ENCODE measurements around the gene CRIP2.

Gene CRIP2

GRCh38 chr14:105492971-105493871, 18.6 kb downstream of the CRIP2 start:
- Histone ChIP-seq H3K27me3 (ENCODE audit: insufficient read depth, low read length) (no peaks in the 10 kb centered on the region), H3K4me1 (ENCODE audit: insufficient read depth, low read length) (peaks cover 13% of the 10 kb centered on the region), H3K36me3 (ENCODE audit: insufficient read depth, low read length) (no peaks in the 10 kb centered on the region), H3K4me3 (ENCODE audit: low read length) (no peak overlapping the region), H3K9me3 (ENCODE audit: low read length) (no peaks in the 10 kb centered on the region), H2AFZ (ENCODE audit: low read depth, low read length) (no peak overlapping the region)

- no peaks in the 10 kb centered on the region for H3K9me3 ChIP-seq (ENCODE audit: low read length)
- no peak overlapping the region for H3K4me3 ChIP-seq (ENCODE audit: low read length)
- peaks cover 6% of the 10 kb centered on the region for H3K4me1 ChIP-seq (ENCODE audit: insufficient read depth, low read length)
- H2AFZ ChIP-seq (ENCODE audit: low read depth, low read length) = no peak overlapping the region
- no peaks in the 10 kb centered on the region for H3K36me3 ChIP-seq (ENCODE audit: insufficient read depth, low read length)
- no peaks in the 10 kb centered on the region for H3K27me3 ChIP-seq (ENCODE audit: insufficient read depth, low read length)
Measured at GRCh38 chr14:105493921-105494605, 19.4 kb downstream of the CRIP2 start.

GRCh38 chr14:105494606-105494929, 19.9 kb downstream of the CRIP2 start:
- H3K9me3 ChIP-seq (ENCODE audit: low read length) = no peaks in the 10 kb centered on the region
- H3K4me3 ChIP-seq (ENCODE audit: low read length) = no peak overlapping the region
- H3K27me3 ChIP-seq (ENCODE audit: insufficient read depth, low read length) = no peaks in the 10 kb centered on the region
- no peak overlapping the region for H2AFZ ChIP-seq (ENCODE audit: low read depth, low read length)
- peaks cover 4% of the 10 kb centered on the region for H3K4me1 ChIP-seq (ENCODE audit: insufficient read depth, low read length)
- H3K36me3 ChIP-seq (ENCODE audit: insufficient read depth, low read length) = no peaks in the 10 kb centered on the region

GRCh38 chr14:105495101-105495989, 20.7 kb downstream of the CRIP2 start:
- Histone ChIP-seq H3K9me3 (ENCODE audit: low read length) (no peaks in the 10 kb centered on the region), H3K4me1 (ENCODE audit: insufficient read depth, low read length) (peaks cover 4% of the 10 kb centered on the region), H3K36me3 (ENCODE audit: insufficient read depth, low read length) (no peaks in the 10 kb centered on the region), H2AFZ (ENCODE audit: low read depth, low read length) (no peak overlapping the region), H3K4me3 (ENCODE audit: low read length) (no peak overlapping the region), H3K27me3 (ENCODE audit: insufficient read depth, low read length) (no peaks in the 10 kb centered on the region)

GRCh38 chr14:105495990-105496830, 21.6 kb downstream of the CRIP2 start:
- Histone ChIP-seq H2AFZ (ENCODE audit: low read depth, low read length) (no peak overlapping the region), H3K36me3 (ENCODE audit: insufficient read depth, low read length) (no peaks in the 10 kb centered on the region), H3K9me3 (ENCODE audit: low read length) (no peaks in the 10 kb centered on the region), H3K4me3 (ENCODE audit: low read length) (no peak overlapping the region), H3K27me3 (ENCODE audit: insufficient read depth, low read length) (no peaks in the 10 kb centered on the region), H3K4me1 (ENCODE audit: insufficient read depth, low read length) (peaks cover 4% of the 10 kb centered on the region)

- no peak overlapping the region for H3K4me3 ChIP-seq (ENCODE audit: low read length)
- H3K9me3 ChIP-seq (ENCODE audit: low read length) = no peaks in the 10 kb centered on the region
- peaks cover 4% of the 10 kb centered on the region for H3K4me1 ChIP-seq (ENCODE audit: insufficient read depth, low read length)
- no peaks in the 10 kb centered on the region for H3K27me3 ChIP-seq (ENCODE audit: insufficient read depth, low read length)
- no peak overlapping the region for H2AFZ ChIP-seq (ENCODE audit: low read depth, low read length)
- H3K36me3 ChIP-seq (ENCODE audit: insufficient read depth, low read length) = no peaks in the 10 kb centered on the region
Measured at GRCh38 chr14:105496831-105497591, 22.4 kb downstream of the CRIP2 start.

- Histone ChIP-seq H3K4me1 (ENCODE audit: insufficient read depth, low read length) (peaks cover 4% of the 10 kb centered on the region), H3K27me3 (ENCODE audit: insufficient read depth, low read length) (no peaks in the 10 kb centered on the region), H3K36me3 (ENCODE audit: insufficient read depth, low read length) (no peaks in the 10 kb centered on the region), H2AFZ (ENCODE audit: low read depth, low read length) (no peak overlapping the region), H3K9me3 (ENCODE audit: low read length) (no peaks in the 10 kb centered on the region), H3K4me3 (ENCODE audit: low read length) (no peak overlapping the region)
Measured at GRCh38 chr14:105497671-105498429, 23.2 kb downstream of the CRIP2 start.

GRCh38 chr14:105498430-105499255, 24.0 kb downstream of the CRIP2 start:
- no peaks in the 10 kb centered on the region for H3K9me3 ChIP-seq (ENCODE audit: low read length)
- H3K36me3 ChIP-seq (ENCODE audit: insufficient read depth, low read length) = no peaks in the 10 kb centered on the region
- peaks cover 4% of the 10 kb centered on the region for H3K4me1 ChIP-seq (ENCODE audit: insufficient read depth, low read length)
- H2AFZ ChIP-seq (ENCODE audit: low read depth, low read length) = no peak overlapping the region
- H3K4me3 ChIP-seq (ENCODE audit: low read length) = no peak overlapping the region
- no peaks in the 10 kb centered on the region for H3K27me3 ChIP-seq (ENCODE audit: insufficient read depth, low read length)

GRCh38 chr14:105499256-105500035, 24.8 kb downstream of the CRIP2 start:
- Histone ChIP-seq H3K27me3 (ENCODE audit: insufficient read depth, low read length) (no peaks in the 10 kb centered on the region), H3K9me3 (ENCODE audit: low read length) (no peaks in the 10 kb centered on the region), H3K4me1 (ENCODE audit: insufficient read depth, low read length) (peaks cover 4% of the 10 kb centered on the region), H3K36me3 (ENCODE audit: insufficient read depth, low read length) (no peaks in the 10 kb centered on the region), H3K4me3 (ENCODE audit: low read length) (no peak overlapping the region), H2AFZ (ENCODE audit: low read depth, low read length) (no peak overlapping the region)

- H3K4me3 ChIP-seq (ENCODE audit: low read length) = no peak overlapping the region
- no peaks in the 10 kb centered on the region for H3K27me3 ChIP-seq (ENCODE audit: insufficient read depth, low read length)
Measured at GRCh38 chr14:105500036-105500725, 25.6 kb downstream of the CRIP2 start.

More at GRCh38 chr14:105500036-105500725, 25.6 kb downstream of the CRIP2 start:
- Histone ChIP-seq H3K4me1 (ENCODE audit: insufficient read depth, low read length) (peaks cover 4% of the 10 kb centered on the region), H3K9me3 (ENCODE audit: low read length) (no peaks in the 10 kb centered on the region), H2AFZ (ENCODE audit: low read depth, low read length) (no peak overlapping the region), H3K36me3 (ENCODE audit: insufficient read depth, low read length) (no peaks in the 10 kb centered on the region)

Measured in neuron (in vitro differentiated cells).